GM12878 (cell line): Measurements from ENCODE around the gene PDF. TPM values are rescaled to one million over a fixed set of nuclear protein-coding genes. Genes with fewer than 3 reads are reported as not detected.
A peak's percentile ranks its signal among the peaks of the same experiment; 100 is the strongest.

Experiments
- ATAC-seq: fragments of 200-7000 bp; cut with Tn5 transposase; 3 replicates; pipeline ENCODE4 v1.9.1; 2020; ENCODE audit warnings: mild to moderate bottlenecking, moderate library complexity
- BruUV-seq: library from RNA; stranded (reverse); fragments of 400-500 nt; replicated peaks from 2 replicates; lab custom pipeline; 2021; lab: Mats Ljungman, UMichigan
- CTCF ChIA-PET: fragments of 300-600 bp; sonication (Branson Sonifier 250); formaldehyde crosslinking; extraction: SDS; loops from one replicate; lab custom pipeline; 2021; ENCODE audit warnings: inconsistent platforms; lab: Yijun Ruan, JAX
- POLR2A ChIA-PET: fragments of 350-600 bp; formaldehyde crosslinking; extraction: SDS; loops from one replicate; lab custom pipeline; 2021; ENCODE audit warnings: inconsistent platforms; lab: Charles Lee
- RAD21 ChIA-PET: fragments of 300-600 bp; sonication (Branson Sonifier 250); formaldehyde crosslinking; loops from one replicate; lab custom pipeline; 2023; ENCODE audit warnings: antibody characterized with exemption; ENCODE audit not compliant: unreplicated experiment; lab: Charles Lee
- SMC1A ChIA-PET: fragments of 300-600 bp; sonication (Branson Sonifier 250); formaldehyde crosslinking; loops from one replicate; lab custom pipeline; 2023; ENCODE audit not compliant: unreplicated experiment, uncharacterized antibody; lab: Charles Lee
- DNase-seq: peaks from one replicate; pipeline ENCODE4 v3.0.0-alpha.2; 2011; ENCODE audit warnings: low read depth, low spot score
- FAIRE-seq: peaks from 3 replicates; lab custom pipeline; 2011; peaks lifted over from hg19 to GRCh38; lab: Jason Lieb, UNC
- H2AFZ ChIP-seq: 2 replicates; pipeline ENCODE4 v1.6.0; 2011; ENCODE audit warnings: low read depth, low read length, control low read depth; ENCODE audit not compliant: control insufficient read depth
- H3K27ac ChIP-seq: 2 replicates; pipeline ENCODE4 v1.5.1; 2011; ENCODE audit warnings: control low read depth; ENCODE audit not compliant: control insufficient read depth, insufficient read depth
- H3K27me3 ChIP-seq, 2 experiments: replicated peaks in 1 of 2; 2 replicates each; pipeline versions ENCODE4 v1.6.0 to v1.6.1; 2011; ENCODE audit warnings: low read length in 1 of 2; ENCODE audit not compliant: control insufficient read depth in 2 of 2, insufficient read depth in 2 of 2
- H3K36me3 ChIP-seq, 2 experiments: 2 replicates each; pipeline ENCODE4 v1.5.1; 2011; ENCODE audit warnings: low read length in 1 of 2; ENCODE audit not compliant: control insufficient read depth in 2 of 2, insufficient read depth in 2 of 2
- H3K4me1 ChIP-seq: 2 replicates; pipeline ENCODE4 v1.6.1; 2011; ENCODE audit warnings: mild to moderate bottlenecking, low read length, moderate library complexity, mixed read lengths; ENCODE audit not compliant: control insufficient read depth, insufficient read depth
- H3K4me2 ChIP-seq: 2 replicates; pipeline ENCODE4 v1.6.0; 2011; ENCODE audit warnings: control low read depth; ENCODE audit not compliant: control insufficient read depth, insufficient read depth
- H3K4me3 ChIP-seq: fragments of 200-600 bp; sonication (generic); 2 replicates; pipeline ENCODE4 v1.5.1; 2016
- H3K79me2 ChIP-seq: 2 replicates; pipeline ENCODE4 v1.6.0; 2011; ENCODE audit warnings: low read length; ENCODE audit not compliant: control insufficient read depth, insufficient read depth
- H3K9ac ChIP-seq: 2 replicates; pipeline ENCODE4 v1.8.0; 2011; ENCODE audit warnings: low read length, control low read depth, mixed read lengths; ENCODE audit not compliant: control insufficient read depth, insufficient read depth
- H3K9me3 ChIP-seq: replicated peaks from 3 replicates; pipeline ENCODE4 v1.5.1; 2011; ENCODE audit warnings: mild to moderate bottlenecking, low read length; ENCODE audit not compliant: control insufficient read depth, insufficient read depth
- H4K20me1 ChIP-seq: 2 replicates; pipeline ENCODE4 v1.6.0; 2011; ENCODE audit not compliant: control insufficient read depth, insufficient read depth
- EGR1 ChIP-seq, 2 experiments: IDR thresholded peaks; 1 replicate in 1 of 2; 2 replicates in 1 of 2; pipeline ENCODE4 v1.6.1; 2011 to 2012; ENCODE audit warnings: low read depth in 2 of 2, low read length in 2 of 2, borderline replicate concordance in 1 of 2, mild to moderate bottlenecking in 1 of 2, moderate library complexity in 1 of 2
- HDAC6 ChIP-seq: fragments of 200-600 bp; sonication (generic); IDR thresholded peaks from one replicate; pipeline ENCODE4 v1.8.0; 2017; ENCODE audit warnings: antibody characterized with exemption; ENCODE audit not compliant: unreplicated experiment
- MLLT1 ChIP-seq: fragments of 450-650 bp; IDR thresholded peaks from 2 replicates; pipeline ENCODE4 v1.6.1; 2016; ENCODE audit warnings: mild to moderate bottlenecking
- NFXL1 ChIP-seq: fragments of 450-650 bp; IDR thresholded peaks from 2 replicates; pipeline ENCODE4 v1.6.1; 2017; ENCODE audit warnings: antibody characterized with exemption, mild to moderate bottlenecking, borderline replicate concordance
- POU2F2 ChIP-seq: IDR thresholded peaks from 3 replicates; pipeline ENCODE4 v1.6.1; 2011; ENCODE audit warnings: low read depth, mild to moderate bottlenecking, low read length, borderline replicate concordance
- SMAD5 ChIP-seq: IDR thresholded peaks from 2 replicates; pipeline ENCODE4 v1.6.1; 2016; ENCODE audit warnings: antibody characterized with exemption, low read depth
- TCF12 ChIP-seq: IDR thresholded peaks from 2 replicates; pipeline ENCODE4 v1.6.1; 2011; ENCODE audit warnings: low read depth, mild to moderate bottlenecking, low read length
- TCF3 ChIP-seq: IDR thresholded peaks from 2 replicates; pipeline ENCODE4 v1.6.1; 2012; ENCODE audit warnings: low read depth, mild to moderate bottlenecking, low read length, borderline replicate concordance; ENCODE audit not compliant: insufficient read depth
- WGBS: methylation state at CpG from one replicate; pipeline ENCODE4 v1.1.6; 2016; ENCODE audit warnings: low lambda C conversion rate; ENCODE audit not compliant: insufficient replicate concordance, insufficient coverage; ENCODE audit errors: missing lambda C conversion rate; 5-methylcytosine and 5-hydroxymethylcytosine counted together
- in situ Hi-C: fragments of 300-500 bp; cut with MboI; formaldehyde crosslinking; loops from 9 replicates; pipeline ENCODE4 v1.14.3; 2018; ENCODE audit warnings: mixed read lengths
- intact Hi-C: fragments of 100-400 bp; cut with micrococcal nuclease; formaldehyde crosslinking; loops from one replicate; pipeline ENCODE4 v1.14.2; 2022; ENCODE audit not compliant: unreplicated experiment
- polyA plus RNA-seq, 11 experiments: library from polyadenylated mRNA; depleted of rRNA in 4 of 11; unstranded in 6 of 11; stranded (reverse) in 5 of 11; fragments of >200 nt; fragmentation: Nextera tagmentation in 4 of 11; fragmentation: Illumina TruSeq in 1 of 11; extraction: Ambion mirVana in 4 of 11; extraction: Trizol in 1 of 11; gene quantifications; 1 replicate in 1 of 11; 2 replicates in 10 of 11; pipeline versions ENCODE4 v1.2.1 to v1.2.3, GENCODE V29; 2011 to 2016; ENCODE audit warnings: inconsistent platforms in 2 of 11, missing spikeins in 2 of 11, low read depth in 1 of 11
- total RNA-seq, 4 experiments: library from RNA; depleted of rRNA in 3 of 4; stranded (reverse); fragments of >200 nt in 3 of 4; fragmentation: Illumina TruSeq in 1 of 4; extraction: Trizol in 1 of 4; gene quantifications; 2 replicates each; pipeline versions ENCODE4 v1.2.1 to v1.2.3, GENCODE V29; 2013 to 2021
- TF ChIP-seq, protein P1 (sequence below): fragments of 150-350 bp; IDR thresholded peaks from 2 replicates; pipeline ENCODE4 v1.6.1; 2014; ENCODE audit warnings: mild to moderate bottlenecking, low read depth, low read length

The PDF gene
- total and polyA plus RNA-seq, 10 of the 15 experiments (the other 5 are each of a cell fraction or from before 2014, with no cell fraction given) = 0.13 to 44.1 (median 16.7) TPM

- peaks cover 10 to 31% of the 10 kb centered on the region in 2 experiments for H3K36me3 ChIP-seq
- CTCF ChIA-PET = interaction anchor here (1.1 to 2.3 kb wide), 3 partner anchors 9 to 67 kb away, joined by 6 to 9 read pairs (median 8); partner anchors contain the start of gene COG8
- peaks cover 54% of the 10 kb centered on the region for H3K79me2 ChIP-seq
- H3K9ac ChIP-seq = peak overlapping the region; percentile 88
- ATAC-seq = peak; percentile 56
- peak overlapping the region; percentile 74 for H3K4me2 ChIP-seq
- in situ Hi-C loops = no loop called here
- H3K4me1 ChIP-seq = peaks cover 10% of the 10 kb centered on the region
- TF ChIP-seq TCF3 (0 out of 2 replicates have a peak, but pooled peaks have one; percentile 23), SMAD5 (peak; percentile 17; the same call in 1 of the 2 replicates), HDAC6 (peak; percentile 48), POU2F2 (0 out of 3 replicates have a peak, but pooled peaks have one; percentile 2), TCF12 (peak; percentile 63; the same call in 1 of the 2 replicates), EGR1 (IDR thresholded peaks at IDR 0.05; ENCODE audit: borderline replicate concordance in 1 of 2, low read depth in 2 of 2, low read length in 2 of 2) (0 out of 3 replicates have a peak, but pooled peaks of 1 of the 2 experiments have one; percentile 4), NFXL1 (no peak), MLLT1 (0 out of 2 replicates have a peak, but pooled peaks have one; percentile 27)
- TF ChIP-seq, protein P1, sequence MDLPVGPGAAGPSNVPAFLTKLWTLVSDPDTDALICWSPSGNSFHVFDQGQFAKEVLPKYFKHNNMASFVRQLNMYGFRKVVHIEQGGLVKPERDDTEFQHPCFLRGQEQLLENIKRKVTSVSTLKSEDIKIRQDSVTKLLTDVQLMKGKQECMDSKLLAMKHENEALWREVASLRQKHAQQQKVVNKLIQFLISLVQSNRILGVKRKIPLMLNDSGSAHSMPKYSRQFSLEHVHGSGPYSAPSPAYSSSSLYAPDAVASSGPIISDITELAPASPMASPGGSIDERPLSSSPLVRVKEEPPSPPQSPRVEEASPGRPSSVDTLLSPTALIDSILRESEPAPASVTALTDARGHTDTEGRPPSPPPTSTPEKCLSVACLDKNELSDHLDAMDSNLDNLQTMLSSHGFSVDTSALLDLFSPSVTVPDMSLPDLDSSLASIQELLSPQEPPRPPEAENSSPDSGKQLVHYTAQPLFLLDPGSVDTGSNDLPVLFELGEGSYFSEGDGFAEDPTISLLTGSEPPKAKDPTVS = no peak
- TF ChIP-seq, all 136 proteins: peak for 7
- H3K27ac ChIP-seq = peak overlapping the region; percentile 82
- peaks cover 8% of the 10 kb centered on the region; the same call in 1 of the 2 replicates for H4K20me1 ChIP-seq
- peak overlapping the region; percentile 89 for H3K4me3 ChIP-seq
- DNase-seq (no peak), FAIRE-seq (no peak)
- intact Hi-C loops = loop anchor here (1.0 to 10.0 kb wide), 2 partner anchors 10 to 425 kb away; partner anchors contain the start of genes COG8, NIP7 and NOB1
- no peaks in the 10 kb centered on the region for H3K9me3 ChIP-seq
- RAD21 ChIA-PET = interaction anchor here (0.6 to 1.2 kb wide), 3 partner anchors 11 to 142 kb away, joined by 3 to 5 read pairs (median 3); partner anchors contain the start of gene NIP7
- WGBS = 2% methylated on average over 77 of the region's 77 CpGs
- no TSS peak for BruUV-seq
- peak overlapping the region; percentile 73 for H2AFZ ChIP-seq
- H3K27me3 ChIP-seq = no peaks in the 10 kb centered on the region
- SMC1A ChIA-PET = interaction anchor here (0.6 to 1.9 kb wide), 5 partner anchors 11 to 425 kb away, joined by 3 to 5 read pairs (median 4); partner anchors contain the start of gene NOB1
- POLR2A ChIA-PET = interaction anchor here (0.6 to 6.6 kb wide), 3 partner anchors 10 to 51 kb away, joined by 3 to 42 read pairs (median 3); partner anchors contain the start of genes COG8 and NIP7
Observed at GRCh38 chr16:69329369-69330285, 761 bp downstream of the PDF start.
